ENCODE data around the gene CRTC2. TPM values are rescaled to one million over a fixed set of nuclear protein-coding genes. Genes with fewer than 3 reads are reported as not detected.

The CRTC2 gene
- total and polyA plus RNA-seq, 2 of the 4 experiments (the other 2 are of a cell fraction): 2.7 to 20.1 TPM

DNA sequence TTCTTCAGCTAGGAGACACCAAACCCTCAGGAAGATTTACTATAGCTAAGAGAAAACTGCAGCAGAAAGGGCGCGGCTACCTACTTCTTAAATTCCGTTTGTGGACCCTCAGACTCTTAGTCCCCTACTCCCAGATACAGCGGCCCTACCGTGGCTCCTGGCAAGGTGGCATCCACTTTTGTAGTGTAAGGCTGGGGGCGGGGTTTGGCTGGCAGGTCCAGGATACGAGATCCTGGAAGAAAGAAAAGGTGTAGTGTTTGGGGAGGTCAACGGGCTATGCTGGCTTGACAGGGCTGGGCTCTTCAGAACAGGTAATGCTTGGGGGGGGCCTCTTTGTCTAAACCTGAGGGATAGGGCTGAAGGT, 9.6 kb upstream of the CRTC2 start (continued):
- no peak for TF ChIP-seq MXI1 (IDR thresholded peaks at IDR 0.05; ENCODE audit: borderline replicate concordance, low read depth, low read length)

DNA sequence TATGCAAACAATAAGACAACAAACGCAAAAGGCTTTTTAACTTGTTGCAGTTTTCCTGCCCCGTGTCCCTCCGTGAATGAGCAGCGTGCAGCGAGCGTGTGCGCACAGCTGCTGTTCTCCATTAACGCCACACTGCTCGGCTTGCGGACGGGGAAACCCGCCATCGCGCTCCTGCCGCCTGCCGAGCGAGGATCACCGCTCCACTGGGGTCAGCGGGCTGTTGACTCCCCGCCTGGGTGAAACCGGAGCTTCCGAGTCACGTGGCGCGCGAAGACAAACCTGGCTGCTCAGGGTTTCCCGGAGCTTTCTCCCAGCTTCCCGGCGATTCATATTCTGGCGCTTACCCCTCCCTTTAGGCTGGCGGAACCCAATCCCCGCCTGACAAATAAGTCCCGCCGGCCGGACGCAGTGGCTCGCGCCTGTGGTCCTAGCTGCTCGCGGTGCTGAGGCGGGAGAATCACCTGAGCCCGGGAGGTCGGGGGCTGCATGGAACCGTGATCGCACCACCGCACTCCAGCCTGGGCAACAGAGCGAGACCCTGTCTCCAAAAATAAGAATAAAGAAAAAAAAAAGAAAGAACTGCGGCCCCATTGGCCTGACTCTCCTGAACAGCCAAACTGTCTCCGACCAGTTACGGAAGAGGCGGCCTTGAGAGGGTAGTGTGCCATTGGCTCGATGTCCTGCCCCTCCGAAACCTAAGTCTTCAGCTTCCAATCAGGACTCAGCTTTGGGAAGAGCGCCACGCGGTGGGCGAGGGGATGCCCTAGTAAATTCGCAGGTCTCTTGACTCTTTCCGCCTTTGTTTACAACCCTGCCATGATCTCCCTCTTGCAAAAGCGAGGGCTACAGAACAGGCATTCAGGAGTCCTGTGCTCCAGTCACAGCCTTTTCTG, 8.9 kb upstream of the CRTC2 start, which contains the start of gene CREB3L4:
Gene CREB3L4 (plus strand): TSS at position 796 of the 893 bp plus-strand sequence. CDS start 624 bp downstream, outside the sequence.
- H2BK120ac ChIP-seq (ENCODE audit: low read depth, low read length): peak within 1 kb of the TSS; percentile 21; the same call in 1 of the 2 replicates
- peak within 1 kb of the TSS; percentile 73 for H2AK5ac ChIP-seq (ENCODE audit: low read depth, low read length)
- no peak within 1 kb of the TSS for H2BK15ac ChIP-seq (ENCODE audit: low read depth, low read length)
- no peaks in the 10 kb centered on the region for H3K36me3 ChIP-seq (ENCODE audit: control insufficient read depth, insufficient read depth, low read length)
- peaks cover 3% of the 10 kb centered on the region; the same call in 1 of the 2 replicates for H4K20me1 ChIP-seq (ENCODE audit: insufficient read depth, low read length)
- peak within 1 kb of the TSS; percentile 80 for H3K4ac ChIP-seq (ENCODE audit: low read depth, low read length)
- H4K5ac ChIP-seq (ENCODE audit: low read depth, low read length): peak within 1 kb of the TSS; percentile 46
- peak within 1 kb of the TSS; percentile 66 for H3K14ac ChIP-seq (replicated peaks; ENCODE audit: low read depth, low read length)
- intact Hi-C loops (cut with micrococcal nuclease) (no loop called here), in situ Hi-C loops (cut with MboI; ENCODE audit: low sequenced_read_pairs) (loop anchor here (25.0 kb wide), 1 partner anchor 430 kb away; the partner anchor contains the start of genes S100A3, S100A4, S100A5 and S100A6), dilution Hi-C loops (cut with HindIII; ENCODE audit: low sequenced_read_pairs, unreplicated experiment) (no loop called here)
- peak within 1 kb of the TSS; percentile 76 for H2BK5ac ChIP-seq (ENCODE audit: low read depth, low read length, poor library complexity, severe bottlenecking)
- H3K9me3 ChIP-seq (ENCODE audit: control insufficient read depth, insufficient read depth, low read length): no peaks in the 10 kb centered on the region
- peak within 1 kb of the TSS; percentile 25 to 93 for H4K8ac ChIP-seq (ENCODE audit: low read depth in 2 of 2, low read length in 2 of 2)
- H2AK9ac ChIP-seq (replicated peaks; ENCODE audit: low read depth, low read length, poor library complexity): peak within 1 kb of the TSS; percentile 88
- peak within 1 kb of the TSS; percentile 69 for H4K91ac ChIP-seq (ENCODE audit: insufficient read depth, low read depth, low read length)
- H2BK20ac ChIP-seq (ENCODE audit: low read depth, low read length): no peak within 1 kb of the TSS
- TF ChIP-seq FOS (IDR thresholded peaks at IDR 0.05; ENCODE audit: low read depth, low read length) (peak; percentile 61; the same call in 1 of the 2 replicates), BHLHE40 (IDR thresholded peaks at IDR 0.05; ENCODE audit: low read depth, low read length) (peak; percentile 56; the same call in 1 of the 2 replicates), MXI1 (IDR thresholded peaks at IDR 0.05; ENCODE audit: borderline replicate concordance, low read depth, low read length) (peak; percentile 90), RAD21 (IDR thresholded peaks at IDR 0.05; ENCODE audit: low read length) (peak; percentile 19; the same call in 1 of the 2 replicates), CHD1 (IDR thresholded peaks at IDR 0.05; ENCODE audit: low read depth, low read length) (no peak), POLR2A (IDR thresholded peaks at IDR 0.05; ENCODE audit: low read depth, low read length) (peak; percentile 66; the same call in 1 of the 2 replicates), MAZ (IDR thresholded peaks at IDR 0.05; ENCODE audit: borderline replicate concordance, low read depth, low read length) (peak; percentile 66; the same call in 1 of the 2 replicates), NFE2L2 (IDR thresholded peaks at IDR 0.05; ENCODE audit: low read depth, low read length) (no peak)
- TF ChIP-seq, protein P1, sequence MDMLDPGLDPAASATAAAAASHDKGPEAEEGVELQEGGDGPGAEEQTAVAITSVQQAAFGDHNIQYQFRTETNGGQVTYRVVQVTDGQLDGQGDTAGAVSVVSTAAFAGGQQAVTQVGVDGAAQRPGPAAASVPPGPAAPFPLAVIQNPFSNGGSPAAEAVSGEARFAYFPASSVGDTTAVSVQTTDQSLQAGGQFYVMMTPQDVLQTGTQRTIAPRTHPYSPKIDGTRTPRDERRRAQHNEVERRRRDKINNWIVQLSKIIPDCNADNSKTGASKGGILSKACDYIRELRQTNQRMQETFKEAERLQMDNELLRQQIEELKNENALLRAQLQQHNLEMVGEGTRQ (IDR thresholded peaks at IDR 0.05; ENCODE audit: low read depth, low read length): peak; percentile 95
- TF ChIP-seq, protein P2, sequence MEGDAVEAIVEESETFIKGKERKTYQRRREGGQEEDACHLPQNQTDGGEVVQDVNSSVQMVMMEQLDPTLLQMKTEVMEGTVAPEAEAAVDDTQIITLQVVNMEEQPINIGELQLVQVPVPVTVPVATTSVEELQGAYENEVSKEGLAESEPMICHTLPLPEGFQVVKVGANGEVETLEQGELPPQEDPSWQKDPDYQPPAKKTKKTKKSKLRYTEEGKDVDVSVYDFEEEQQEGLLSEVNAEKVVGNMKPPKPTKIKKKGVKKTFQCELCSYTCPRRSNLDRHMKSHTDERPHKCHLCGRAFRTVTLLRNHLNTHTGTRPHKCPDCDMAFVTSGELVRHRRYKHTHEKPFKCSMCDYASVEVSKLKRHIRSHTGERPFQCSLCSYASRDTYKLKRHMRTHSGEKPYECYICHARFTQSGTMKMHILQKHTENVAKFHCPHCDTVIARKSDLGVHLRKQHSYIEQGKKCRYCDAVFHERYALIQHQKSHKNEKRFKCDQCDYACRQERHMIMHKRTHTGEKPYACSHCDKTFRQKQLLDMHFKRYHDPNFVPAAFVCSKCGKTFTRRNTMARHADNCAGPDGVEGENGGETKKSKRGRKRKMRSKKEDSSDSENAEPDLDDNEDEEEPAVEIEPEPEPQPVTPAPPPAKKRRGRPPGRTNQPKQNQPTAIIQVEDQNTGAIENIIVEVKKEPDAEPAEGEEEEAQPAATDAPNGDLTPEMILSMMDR (conservative IDR thresholded peaks at IDR 0.05; ENCODE audit: low read depth, low read length): peak; percentile 60
- H3K27ac ChIP-seq (ENCODE audit: insufficient read depth, low read length): peak within 1 kb of the TSS; percentile 77
- ChIA-PET CTCF (interaction anchor here (0.6 to 1.2 kb wide), 9 partner anchors 8 to 205 kb away, joined by 3 to 4 read pairs (median 3); partner anchors contain the start of genes JTB and RAB13), POLR2A (ENCODE audit: unreplicated experiment) (interaction anchor here (1.3 to 1.5 kb wide), 3 partner anchors 10 to 44 kb away, joined by 3 to 5 read pairs (median 3); partner anchors contain the start of genes JTB and RPS27)
- peak within 1 kb of the TSS; percentile 46 for H3K56ac ChIP-seq (ENCODE audit: extremely low read depth, insufficient read depth, low read length)
- peak within 1 kb of the TSS; percentile 87 for H3K4me2 ChIP-seq (ENCODE audit: low read depth, low read length)
- H3K9me1 ChIP-seq (ENCODE audit: insufficient read depth, low read length): peaks cover 7% of the 10 kb centered on the region; the same call in 1 of the 2 replicates
- DNase-seq: peak; percentile 98
- H3K23ac ChIP-seq (ENCODE audit: low read depth, low read length): peak within 1 kb of the TSS; percentile 70
- peak; percentile 83 for ATAC-seq (ENCODE audit: low read depth)
- no TSS peak for BruUV-seq (replicated peaks)
- peaks cover 5 to 45% of the 10 kb centered on the region in 2 experiments; a peak in 3 of 4 replicates for H3K79me1 ChIP-seq (ENCODE audit: low read depth in 1 of 2, low read length in 2 of 2)
- H2AFZ ChIP-seq (replicated peaks; ENCODE audit: low read length, poor library complexity): peak within 1 kb of the TSS; percentile 90
- peaks cover 3% of the 10 kb centered on the region; the same call in 1 of the 2 replicates for H3K4me1 ChIP-seq (ENCODE audit: control insufficient read depth, insufficient read depth, low read length)
- peak within 1 kb of the TSS; percentile 32; the same call in 1 of the 2 replicates for H3K18ac ChIP-seq (ENCODE audit: low read depth, low read length)
- 0% methylated on average over 34 of the region's 60 CpGs; no CpG with 5 or more reads in 1 of the 2 experiments for WGBS, 2 experiments (ENCODE audit: extremely low coverage in 2 of 2, insufficient read length in 1 of 2)
- H3K9ac ChIP-seq (ENCODE audit: low read depth, low read length): peak within 1 kb of the TSS; percentile 82
- peak within 1 kb of the TSS; percentile 59 for H3K4me3 ChIP-seq (ENCODE audit: insufficient read depth, low read depth, low read length)
- no peaks in the 10 kb centered on the region for H3K27me3 ChIP-seq (ENCODE audit: control insufficient read depth, insufficient read depth, low read length)

Data from IMR-90 (cell line).